Astrocyte (in vitro differentiated cells and primary cell): Measurements from ENCODE around the gene OR5T1. TPM values are rescaled to one million over a fixed set of nuclear protein-coding genes. Genes with fewer than 3 reads are reported as not detected.

ENCODE experiments used
- DNase-seq: peaks from one replicate; pipeline ENCODE4 v3.0.0-alpha.2; 2010; ENCODE audit warnings: low read depth
- FAIRE-seq: peaks from 2 replicates; lab custom pipeline; 2011; peaks lifted over from hg19 to GRCh38; lab: Jason Lieb, UNC
- H2AFZ ChIP-seq: 2 replicates; pipeline ENCODE4 v1.6.0; 2012; ENCODE audit warnings: low read depth, low read length, inconsistent platforms
- H3K27ac ChIP-seq: 2 replicates; pipeline ENCODE4 v1.5.1; 2011; ENCODE audit warnings: low read depth, low read length, inconsistent platforms
- H3K27me3 ChIP-seq: 2 replicates; pipeline ENCODE4 v1.6.0; 2011; ENCODE audit warnings: low read length, inconsistent platforms; ENCODE audit not compliant: insufficient read depth
- H3K36me3 ChIP-seq: 2 replicates; pipeline ENCODE4 v1.5.1; 2011; ENCODE audit warnings: low read length, inconsistent platforms; ENCODE audit not compliant: insufficient read depth
- H3K4me1 ChIP-seq: 2 replicates; pipeline ENCODE4 v1.5.1; 2011; ENCODE audit warnings: low read length, inconsistent platforms; ENCODE audit not compliant: insufficient read depth
- H3K4me2 ChIP-seq: 2 replicates; pipeline ENCODE4 v1.6.0; 2012; ENCODE audit warnings: low read length, inconsistent platforms
- H3K4me3 ChIP-seq: 2 replicates; pipeline ENCODE4 v1.5.1; 2011; ENCODE audit warnings: low read depth, mild to moderate bottlenecking, low read length, inconsistent platforms; ENCODE audit not compliant: insufficient read depth
- H3K79me2 ChIP-seq: 2 replicates; pipeline ENCODE4 v1.6.0; 2012; ENCODE audit warnings: mild to moderate bottlenecking, low read length, inconsistent platforms; ENCODE audit not compliant: insufficient read depth
- H3K9ac ChIP-seq: 2 replicates; pipeline ENCODE4 v1.6.0; 2012; ENCODE audit warnings: mild to moderate bottlenecking, low read length, inconsistent platforms
- H3K9me3 ChIP-seq: 2 replicates; pipeline ENCODE4 v1.5.1; 2012; ENCODE audit warnings: low read depth, mild to moderate bottlenecking, low read length, inconsistent platforms; ENCODE audit not compliant: insufficient read depth
- H4K20me1 ChIP-seq: 2 replicates; pipeline ENCODE4 v1.6.0; 2012; ENCODE audit warnings: low read length, inconsistent platforms; ENCODE audit not compliant: insufficient read depth
- H3K27ac Mint-ChIP-seq: one replicate; pipeline ENCODE4 v1.8.0; 2021; ENCODE audit warnings: mild to moderate bottlenecking, mixed read lengths; ENCODE audit not compliant: unreplicated experiment
- H3K27me3 Mint-ChIP-seq: one replicate; pipeline ENCODE4 v1.8.0; 2021; ENCODE audit warnings: low read depth, mixed read lengths; ENCODE audit not compliant: unreplicated experiment
- H3K36me3 Mint-ChIP-seq: one replicate; pipeline ENCODE4 v1.8.0; 2021; ENCODE audit warnings: low read depth, mixed read lengths; ENCODE audit not compliant: unreplicated experiment
- H3K4me1 Mint-ChIP-seq: one replicate; pipeline ENCODE4 v1.8.0; 2021; ENCODE audit warnings: low read depth, mixed read lengths; ENCODE audit not compliant: unreplicated experiment
- H3K4me3 Mint-ChIP-seq: one replicate; pipeline ENCODE4 v1.8.0; 2021; ENCODE audit warnings: mild to moderate bottlenecking, moderate library complexity, mixed read lengths; ENCODE audit not compliant: unreplicated experiment
- H3K9me3 Mint-ChIP-seq: one replicate; pipeline ENCODE4 v1.8.0; 2021; ENCODE audit warnings: mild to moderate bottlenecking, mixed read lengths; ENCODE audit not compliant: unreplicated experiment
- CTCF ChIP-seq: IDR thresholded peaks from 2 replicates; pipeline ENCODE4 v1.5.1; 2011; ENCODE audit warnings: low read depth, mild to moderate bottlenecking, inconsistent platforms, low read length, moderate library complexity; ENCODE audit not compliant: insufficient read depth
- EZH2 ChIP-seq: IDR thresholded peaks from 2 replicates; pipeline ENCODE4 v1.6.1; 2012; ENCODE audit warnings: mild to moderate bottlenecking, low read length, inconsistent platforms; ENCODE audit not compliant: insufficient read depth
- total RNA-seq: library from RNA; stranded (reverse); gene quantifications from 2 replicates; pipeline ENCODE4 v1.2.1, GENCODE V29; 2021

OR5T1 gene
- total RNA-seq, 1 donor from 2014 or later: not detected

- Histone ChIP-seq H3K9me3 (peaks cover 6% of the 10 kb centered on the region), H2AFZ (no peak overlapping the region), H4K20me1 (no peaks in the 10 kb centered on the region), H3K4me1 (no peaks in the 10 kb centered on the region), H3K36me3 (no peaks in the 10 kb centered on the region), H3K27me3 (no peaks in the 10 kb centered on the region), H3K4me2 (no peak overlapping the region), H3K4me3 (no peak overlapping the region), H3K79me2 (no peaks in the 10 kb centered on the region), H3K9ac (no peak overlapping the region), H3K27ac (no peak overlapping the region)
- Mint-ChIP-seq H3K9me3 (peaks cover 3% of the 10 kb centered on the region), H3K4me3 (no peak overlapping the region), H3K36me3 (no peaks in the 10 kb centered on the region), H3K27me3 (no peaks in the 10 kb centered on the region), H3K27ac (no peak overlapping the region), H3K4me1 (no peaks in the 10 kb centered on the region)
- FAIRE-seq (no peak), DNase-seq (no peak)
- no peak for TF ChIP-seq EZH2
- TF ChIP-seq CTCF: no peak
Observed at GRCh38 chr11:56271092-56271491, 2.9 kb upstream of the OR5T1 start.

- H3K36me3 Mint-ChIP-seq: no peaks in the 10 kb centered on the region
- Histone ChIP-seq H4K20me1 (no peaks in the 10 kb centered on the region), H3K27me3 (no peaks in the 10 kb centered on the region), H3K9ac (no peak within 1 kb of the TSS), H3K9me3 (no peaks in the 10 kb centered on the region), H2AFZ (no peak within 1 kb of the TSS), H3K36me3 (no peaks in the 10 kb centered on the region), H3K4me2 (no peak within 1 kb of the TSS), H3K4me3 (no peak within 1 kb of the TSS), H3K79me2 (no peaks in the 10 kb centered on the region), H3K27ac (no peak within 1 kb of the TSS), H3K4me1 (no peaks in the 10 kb centered on the region)
- TF ChIP-seq CTCF: no peak
- no peak for TF ChIP-seq EZH2
- FAIRE-seq (no peak), DNase-seq (no peak)
- no peaks in the 10 kb centered on the region for H3K9me3 Mint-ChIP-seq
- H3K27ac Mint-ChIP-seq: no peak within 1 kb of the TSS
- H3K4me3 Mint-ChIP-seq: no peak within 1 kb of the TSS
- H3K27me3 Mint-ChIP-seq: no peaks in the 10 kb centered on the region
- no peaks in the 10 kb centered on the region for H3K4me1 Mint-ChIP-seq
Observed at GRCh38 chr11:56292154-56292553, 18.2 kb downstream of the OR5T1 start, which contains the start of gene OR8H1. TSS of gene OR8H1 (minus strand) at chr11:56292254. CDS start at chr11:56291062, 1,192 bp downstream.

- Histone ChIP-seq H4K20me1 (no peaks in the 10 kb centered on the region), H3K27ac (no peak overlapping the region), H2AFZ (no peak overlapping the region), H3K4me3 (no peak overlapping the region), H3K9me3 (no peaks in the 10 kb centered on the region), H3K27me3 (no peaks in the 10 kb centered on the region), H3K9ac (no peak overlapping the region), H3K4me1 (no peaks in the 10 kb centered on the region), H3K4me2 (no peak overlapping the region), H3K36me3 (no peaks in the 10 kb centered on the region), H3K79me2 (no peaks in the 10 kb centered on the region)
- H3K4me3 Mint-ChIP-seq: no peak overlapping the region
- TF ChIP-seq EZH2 (no peak), CTCF (no peak)
- H3K9me3 Mint-ChIP-seq: no peaks in the 10 kb centered on the region
- FAIRE-seq (no peak), DNase-seq (no peak)
- H3K4me1 Mint-ChIP-seq: no peaks in the 10 kb centered on the region
- no peaks in the 10 kb centered on the region for H3K27me3 Mint-ChIP-seq
- H3K36me3 Mint-ChIP-seq: no peaks in the 10 kb centered on the region
- H3K27ac Mint-ChIP-seq: no peak overlapping the region
Observed at GRCh38 chr11:56296898-56297297, 22.9 kb downstream of the OR5T1 start.
